DND-41 (cell line): ENCODE measurements around the gene HNF1B.

Experiments used
- ATAC-seq: fragments of 200-7000 bp; cut with Tn5 transposase; 3 replicates; pipeline ENCODE4 v1.9.1; 2021; ENCODE audit warnings: low read depth; ENCODE audit not compliant: insufficient read depth
- DNase-seq: peaks from one replicate; pipeline ENCODE4 v3.0.0-alpha.2; 2020
- H2AFZ ChIP-seq: 2 replicates; pipeline ENCODE4 v1.6.0; 2012; ENCODE audit warnings: low read depth, low read length
- H3K27ac ChIP-seq: 2 replicates; pipeline ENCODE4 v1.5.1; 2012; ENCODE audit warnings: low read length, inconsistent platforms
- H3K27me3 ChIP-seq: fragments of 200-600 bp; sonication (generic); 2 replicates; pipeline ENCODE4 v1.6.0; 2012; ENCODE audit warnings: low read length, mild to moderate bottlenecking, inconsistent platforms; ENCODE audit not compliant: insufficient read depth, poor library complexity
- H3K36me3 ChIP-seq: 2 replicates; pipeline ENCODE4 v1.5.1; 2012; ENCODE audit warnings: low read length, inconsistent platforms; ENCODE audit not compliant: insufficient read depth
- H3K4me1 ChIP-seq: 2 replicates; pipeline ENCODE4 v1.5.1; 2012; ENCODE audit warnings: mild to moderate bottlenecking, low read length; ENCODE audit not compliant: insufficient read depth
- H3K4me2 ChIP-seq: 2 replicates; pipeline ENCODE4 v1.6.0; 2012; ENCODE audit warnings: mild to moderate bottlenecking, moderate library complexity, low read length, inconsistent platforms; ENCODE audit not compliant: insufficient read depth
- H3K4me3 ChIP-seq, 2 experiments: fragments of 200-600 bp in 1 of 2; shearing (Covaris generic) in 1 of 2; 2 replicates each; pipeline ENCODE4 v1.5.1; 2012 to 2016; ENCODE audit warnings: inconsistent platforms in 2 of 2, low read length in 2 of 2, mild to moderate bottlenecking in 2 of 2, low read depth in 1 of 2, moderate library complexity in 1 of 2
- H3K79me2 ChIP-seq: 2 replicates; pipeline ENCODE4 v1.6.0; 2012; ENCODE audit warnings: low read length, inconsistent platforms; ENCODE audit not compliant: insufficient read depth
- H3K9ac ChIP-seq: 2 replicates; pipeline ENCODE4 v1.6.0; 2012; ENCODE audit warnings: low read depth, mild to moderate bottlenecking, inconsistent platforms, low read length, moderate library complexity
- H3K9me3 ChIP-seq: 2 replicates; pipeline ENCODE4 v1.5.1; 2012; ENCODE audit warnings: low read length, moderate library complexity, mild to moderate bottlenecking, inconsistent platforms; ENCODE audit not compliant: insufficient read depth, severe bottlenecking
- H4K20me1 ChIP-seq: 2 replicates; pipeline ENCODE4 v1.6.0; 2012; ENCODE audit warnings: low read length; ENCODE audit not compliant: insufficient read depth
- CTCF ChIP-seq: IDR thresholded peaks from 2 replicates; pipeline ENCODE4 v1.5.1; 2012; ENCODE audit warnings: borderline replicate concordance, low read length, moderate library complexity, mild to moderate bottlenecking; ENCODE audit not compliant: poor library complexity, severe bottlenecking; ENCODE audit errors: extremely low read depth
- EZH2 ChIP-seq: IDR thresholded peaks from 3 replicates; pipeline ENCODE4 v1.6.1; 2012; ENCODE audit warnings: borderline replicate concordance, low read depth, mild to moderate bottlenecking, moderate library complexity, low read length, inconsistent platforms; ENCODE audit not compliant: severe bottlenecking

The HNF1B gene

GRCh38 chr17:37671028-37671823 is 73.6 kb downstream of the HNF1B start:
- Histone ChIP-seq H3K4me3 (no peak overlapping the region), H3K27ac (no peak overlapping the region), H4K20me1 (no peaks in the 10 kb centered on the region), H3K79me2 (no peaks in the 10 kb centered on the region), H3K9me3 (no peaks in the 10 kb centered on the region), H3K4me2 (no peak overlapping the region), H2AFZ (no peak overlapping the region), H3K27me3 (peaks cover 4% of the 10 kb centered on the region), H3K9ac (no peak overlapping the region), H3K4me1 (no peaks in the 10 kb centered on the region), H3K36me3 (no peaks in the 10 kb centered on the region)
- ATAC-seq (no peak), DNase-seq (no peak)
- TF ChIP-seq CTCF (no peak), EZH2 (no peak)

GRCh38 chr17:37667039-37667438 is 77.8 kb downstream of the HNF1B start:
- peaks cover 7% of the 10 kb centered on the region for H3K27me3 ChIP-seq

GRCh38 chr17:37664214-37664613 is 80.6 kb downstream of the HNF1B start:
- ATAC-seq: no peak
- H3K4me2 ChIP-seq: no peak overlapping the region
- no peak overlapping the region for H2AFZ ChIP-seq
- H4K20me1 ChIP-seq: no peaks in the 10 kb centered on the region
- no peak overlapping the region for H3K9ac ChIP-seq
- H3K27me3 ChIP-seq: peaks cover 24% of the 10 kb centered on the region
- no peaks in the 10 kb centered on the region for H3K9me3 ChIP-seq
- no peak overlapping the region for H3K27ac ChIP-seq
- no peaks in the 10 kb centered on the region for H3K36me3 ChIP-seq
- no peaks in the 10 kb centered on the region for H3K79me2 ChIP-seq
- no peak for DNase-seq
- TF ChIP-seq CTCF (no peak), EZH2 (no peak)
- H3K4me3 ChIP-seq: no peak overlapping the region
- H3K4me1 ChIP-seq: no peaks in the 10 kb centered on the region

More at GRCh38 chr17:37667039-37667438, 77.8 kb downstream of the HNF1B start:
- Histone ChIP-seq H3K9ac (no peak overlapping the region), H3K27ac (no peak overlapping the region), H3K79me2 (no peaks in the 10 kb centered on the region), H2AFZ (no peak overlapping the region), H4K20me1 (no peaks in the 10 kb centered on the region), H3K9me3 (no peaks in the 10 kb centered on the region), H3K4me3 (no peak overlapping the region), H3K4me2 (no peak overlapping the region), H3K36me3 (no peaks in the 10 kb centered on the region), H3K4me1 (no peaks in the 10 kb centered on the region)
- TF ChIP-seq CTCF (no peak), EZH2 (no peak)
- no peak for ATAC-seq
- DNase-seq: no peak

GRCh38 chr17:37662353-37662752 is 82.5 kb downstream of the HNF1B start:
- no peak overlapping the region for H3K9ac ChIP-seq
- H3K9me3 ChIP-seq: no peaks in the 10 kb centered on the region

More at GRCh38 chr17:37662353-37662752, 82.5 kb downstream of the HNF1B start:
- ATAC-seq (no peak), DNase-seq (no peak)
- Histone ChIP-seq H3K79me2 (no peaks in the 10 kb centered on the region), H3K27ac (no peak overlapping the region), H3K4me3 (no peak overlapping the region), H3K4me1 (no peaks in the 10 kb centered on the region), H3K4me2 (no peak overlapping the region), H2AFZ (no peak overlapping the region), H4K20me1 (no peaks in the 10 kb centered on the region), H3K36me3 (no peaks in the 10 kb centered on the region), H3K27me3 (peaks cover 24% of the 10 kb centered on the region)
- no peak for TF ChIP-seq EZH2
- no peak for TF ChIP-seq CTCF
